Measurements from ENCODE around the gene UGT1A1.
"Not testable (repeated sequence)": the region's sequence is repeated elsewhere in the genome, so short reads cannot be mapped to it uniquely, and the experiment has no call there.

Gene UGT1A1

GRCh38 chr2:233760043-233760442, at the start of gene UGT1A1:
TSS of gene UGT1A1 (plus strand) at chr2:233760270. CDS start at chr2:233760288, 18 bp downstream.
- no peak for DNase-seq

- DNase-seq, result no peak
Observed at GRCh38 chr2:233711312-233712008, 48.6 kb upstream of the UGT1A1 start.

GRCh38 chr2:233712611-233713261, 47.3 kb upstream of the UGT1A1 start, which contains the start of gene UGT1A5:
TSS of gene UGT1A5 (plus strand) at chr2:233712907. CDS start at chr2:233712992, 85 bp downstream.
- no peak for DNase-seq

- no peak for DNase-seq
Observed at GRCh38 chr2:233713262-233713615, 46.8 kb upstream of the UGT1A1 start.

- DNase-seq, result no peak
Observed at GRCh38 chr2:233714121-233714520, 45.9 kb upstream of the UGT1A1 start.

- no peak for DNase-seq
Observed at GRCh38 chr2:233718552-233718951, 41.5 kb upstream of the UGT1A1 start, which contains the start of gene UGT1A4. TSS of gene UGT1A4 (plus strand) at chr2:233718736. CDS start at chr2:233718821, 85 bp downstream.

- DNase-seq, result no peak
Observed at GRCh38 chr2:233728723-233729301, 31.3 kb upstream of the UGT1A1 start, which contains the start of gene UGT1A3. TSS of gene UGT1A3 (plus strand) at chr2:233729042. CDS start at chr2:233729127, 85 bp downstream.

- not testable (repeated sequence) for DNase-seq
Observed at GRCh38 chr2:233736868-233737653, 23.0 kb upstream of the UGT1A1 start.

GRCh38 chr2:233740870-233741269, 19.2 kb upstream of the UGT1A1 start:
- no peak for DNase-seq

- no peak for DNase-seq
Observed at GRCh38 chr2:233743464-233744259, 16.4 kb upstream of the UGT1A1 start.

- no peak for DNase-seq
Observed at GRCh38 chr2:233745073-233745755, 14.9 kb upstream of the UGT1A1 start.

GRCh38 chr2:233745838-233746237, 14.2 kb upstream of the UGT1A1 start:
- not testable (repeated sequence) for DNase-seq

- DNase-seq, result no peak
Observed at GRCh38 chr2:233746475-233747282, 13.4 kb upstream of the UGT1A1 start.

GRCh38 chr2:233747283-233747544, 12.9 kb upstream of the UGT1A1 start:
- no peak for DNase-seq

GRCh38 chr2:233750689-233751088, 9.4 kb upstream of the UGT1A1 start:
- DNase-seq, result not testable (repeated sequence)

- DNase-seq, result not testable (repeated sequence)
Observed at GRCh38 chr2:233751212-233752009, 8.7 kb upstream of the UGT1A1 start.

- DNase-seq, result no peak
Observed at GRCh38 chr2:233754872-233755611, 5.0 kb upstream of the UGT1A1 start.

GRCh38 chr2:233756429-233757081, 3.5 kb upstream of the UGT1A1 start:
- no peak for DNase-seq

- no peak for DNase-seq
Observed at GRCh38 chr2:233758141-233758540, 1.9 kb upstream of the UGT1A1 start.
